ENCODE data around the gene UMAD1.

DNA sequence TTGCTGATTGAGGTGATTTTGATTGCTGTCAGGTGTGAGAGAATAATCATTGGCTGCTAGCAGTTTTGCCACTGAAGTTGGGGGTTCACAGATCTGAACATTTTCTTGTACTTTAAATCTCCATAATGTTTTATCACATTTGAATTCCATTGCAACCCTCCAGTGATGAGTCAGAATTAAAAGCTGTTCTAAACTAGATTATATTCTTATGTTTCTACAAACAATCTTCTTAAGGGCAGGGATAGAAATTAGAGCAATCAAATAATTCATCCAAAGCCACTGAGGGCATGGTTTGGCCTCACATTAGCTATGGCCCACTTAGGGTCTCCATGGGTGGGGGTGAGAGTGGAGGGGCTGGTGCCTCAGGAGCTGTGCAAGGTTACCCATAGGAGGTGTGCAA is 130.9 kb downstream of the UMAD1 start:
- TF ChIP-seq, protein P1, sequence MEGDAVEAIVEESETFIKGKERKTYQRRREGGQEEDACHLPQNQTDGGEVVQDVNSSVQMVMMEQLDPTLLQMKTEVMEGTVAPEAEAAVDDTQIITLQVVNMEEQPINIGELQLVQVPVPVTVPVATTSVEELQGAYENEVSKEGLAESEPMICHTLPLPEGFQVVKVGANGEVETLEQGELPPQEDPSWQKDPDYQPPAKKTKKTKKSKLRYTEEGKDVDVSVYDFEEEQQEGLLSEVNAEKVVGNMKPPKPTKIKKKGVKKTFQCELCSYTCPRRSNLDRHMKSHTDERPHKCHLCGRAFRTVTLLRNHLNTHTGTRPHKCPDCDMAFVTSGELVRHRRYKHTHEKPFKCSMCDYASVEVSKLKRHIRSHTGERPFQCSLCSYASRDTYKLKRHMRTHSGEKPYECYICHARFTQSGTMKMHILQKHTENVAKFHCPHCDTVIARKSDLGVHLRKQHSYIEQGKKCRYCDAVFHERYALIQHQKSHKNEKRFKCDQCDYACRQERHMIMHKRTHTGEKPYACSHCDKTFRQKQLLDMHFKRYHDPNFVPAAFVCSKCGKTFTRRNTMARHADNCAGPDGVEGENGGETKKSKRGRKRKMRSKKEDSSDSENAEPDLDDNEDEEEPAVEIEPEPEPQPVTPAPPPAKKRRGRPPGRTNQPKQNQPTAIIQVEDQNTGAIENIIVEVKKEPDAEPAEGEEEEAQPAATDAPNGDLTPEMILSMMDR (IDR thresholded peaks at IDR 0.05; ENCODE audit: extremely low read depth in 1 of 2, insufficient read depth in 1 of 2, low read depth in 1 of 2, low read length in 2 of 2): no peak
- no peak for TF ChIP-seq EZH2 (IDR thresholded peaks at IDR 0.05; ENCODE audit: borderline replicate concordance, low read depth, low read length, severe bottlenecking)
- TF ChIP-seq POLR2A (IDR thresholded peaks at IDR 0.05; ENCODE audit: low read depth, low read length): no peak
- TF ChIP-seq POLR2AphosphoS5 (IDR thresholded peaks at IDR 0.05; ENCODE audit: insufficient read depth, low read depth, low read length): no peak
- no peak for TF ChIP-seq FOS (IDR thresholded peaks at IDR 0.05; ENCODE audit: borderline replicate concordance, insufficient read depth, low read length)
- TF ChIP-seq JUN (IDR thresholded peaks at IDR 0.05; ENCODE audit: borderline replicate concordance, insufficient read depth, insufficient read length, low read depth): no peak
- TF ChIP-seq, protein P2, sequence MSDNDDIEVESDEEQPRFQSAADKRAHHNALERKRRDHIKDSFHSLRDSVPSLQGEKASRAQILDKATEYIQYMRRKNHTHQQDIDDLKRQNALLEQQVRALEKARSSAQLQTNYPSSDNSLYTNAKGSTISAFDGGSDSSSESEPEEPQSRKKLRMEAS (IDR thresholded peaks at IDR 0.05; ENCODE audit: insufficient read depth, insufficient read length): no peak
- TF ChIP-seq MYC (IDR thresholded peaks at IDR 0.05; ENCODE audit: low read depth, low read length): no peak
